Measurements from ENCODE around the gene SAA4. TPM values are rescaled to one million over a fixed set of nuclear protein-coding genes. Genes with fewer than 3 reads are reported as not detected.

SAA4 gene
- total and polyA plus RNA-seq, 10 of the 15 experiments (the other 5 are each of a cell fraction or from before 2014, with no cell fraction given), result not detected

- ChIA-PET POLR2A (no interaction called here), SMC1A (ENCODE audit: uncharacterized antibody, unreplicated experiment) (no interaction called here), CTCF (no interaction called here), RAD21 (ENCODE audit: unreplicated experiment) (no interaction called here)
- Histone ChIP-seq H2AFZ (ENCODE audit: control insufficient read depth, low read depth, low read length) (no peak overlapping the region), H3K4me1 (ENCODE audit: control insufficient read depth, insufficient read depth, low read length) (peaks cover 6% of the 10 kb centered on the region), H3K9me3 (replicated peaks; ENCODE audit: control insufficient read depth, insufficient read depth, low read length) (no peaks in the 10 kb centered on the region), H3K27ac (ENCODE audit: control insufficient read depth, insufficient read depth) (no peak overlapping the region), H3K27me3 (replicated peaks in 1 of 2; ENCODE audit: control insufficient read depth in 2 of 2, insufficient read depth in 2 of 2, low read length in 1 of 2) (no peaks in the 10 kb centered on the region), H3K36me3 (ENCODE audit: control insufficient read depth in 2 of 2, insufficient read depth in 2 of 2, low read length in 1 of 2) (no peaks in the 10 kb centered on the region), H3K79me2 (ENCODE audit: control insufficient read depth, insufficient read depth, low read length) (no peaks in the 10 kb centered on the region), H3K4me3 (no peak overlapping the region), H3K9ac (ENCODE audit: control insufficient read depth, insufficient read depth, low read length) (no peak overlapping the region), H3K4me2 (ENCODE audit: control insufficient read depth, insufficient read depth) (no peak overlapping the region), H4K20me1 (ENCODE audit: control insufficient read depth, insufficient read depth) (no peaks in the 10 kb centered on the region)
- DNase-seq (ENCODE audit: low read depth, low spot score), result no peak
- intact Hi-C loops (cut with micrococcal nuclease; ENCODE audit: unreplicated experiment), result no loop called here
- ATAC-seq, result no peak
- FAIRE-seq, result no peak
- WGBS (ENCODE audit: insufficient coverage, insufficient replicate concordance, low lambda C conversion rate, missing lambda C conversion rate), result 78% methylated on average over 11 of the region's 11 CpGs
- no TSS peak for BruUV-seq (replicated peaks)
- TF ChIP-seq SP1 (IDR thresholded peaks at IDR 0.05; ENCODE audit: low read depth, low read length) (no peak), ZBTB11 (CRISPR knock-in tag; IDR thresholded peaks at IDR 0.05) (no peak), ZNF622 (IDR thresholded peaks at IDR 0.05) (no peak), TARDBP (IDR thresholded peaks at IDR 0.05; ENCODE audit: borderline replicate concordance) (no peak), ZNF687 (IDR thresholded peaks at IDR 0.05) (no peak), ZNF384 (IDR thresholded peaks at IDR 0.05; ENCODE audit: borderline replicate concordance, low read depth, low read length) (no peak)
- in situ Hi-C loops (cut with MboI), result no loop called here
These were observed 17.3 kb upstream of the SAA4 start for GRCh38 chr11:18253778-18254338.

All from GM12878 (cell line).